ENCODE measurements around the gene AP1M2.

AP1M2 gene

DNA sequence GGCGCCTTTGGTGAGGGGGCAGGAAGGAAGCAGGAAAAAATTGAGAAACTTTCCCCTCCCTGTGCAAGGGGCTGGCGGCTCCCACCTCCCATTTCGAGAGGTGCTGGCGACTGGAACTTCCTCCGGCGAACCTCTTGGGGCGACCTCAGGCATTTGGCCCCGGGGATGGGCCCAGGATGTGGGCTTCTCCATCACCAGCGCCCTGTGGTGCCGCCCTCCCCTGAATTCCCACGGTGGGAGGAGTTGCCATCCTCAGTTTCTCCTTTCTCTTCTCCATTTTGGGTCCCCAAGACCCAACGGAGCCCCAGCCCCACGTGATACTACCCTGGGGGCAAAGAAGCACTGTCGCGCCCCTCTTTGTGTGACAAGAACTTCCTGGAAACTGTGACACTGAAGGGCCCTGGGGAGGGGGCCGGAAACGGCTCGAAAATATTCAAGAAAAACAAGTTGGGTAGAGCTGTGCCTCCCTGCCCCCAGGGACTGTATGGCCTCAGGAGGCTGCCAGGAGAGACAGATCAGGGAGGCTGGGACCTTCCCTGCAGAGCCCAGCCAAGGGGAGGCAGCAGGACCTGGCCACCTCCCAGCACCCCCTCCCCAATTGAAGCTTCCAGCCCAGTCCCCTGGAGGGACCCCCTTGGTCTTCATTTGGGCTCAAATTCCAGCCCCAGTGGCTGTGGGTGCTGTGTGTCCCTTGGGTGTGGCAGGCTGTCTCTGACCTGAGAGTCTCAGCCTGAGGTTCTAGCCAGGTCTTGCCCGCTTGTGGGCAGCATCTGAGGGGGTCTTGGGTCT is 16.2 kb upstream of the AP1M2 start:
- ChIA-PET CTCF (interaction anchor here (0.8 to 1.5 kb wide), 2 partner anchors 22 to 23 kb away, joined by 3 to 7 read pairs; no protein-coding TSS in a partner anchor), POLR2A (interaction anchor here (0.6 to 1.3 kb wide), 2 partner anchors 22 to 223 kb away, joined by 3 to 7 read pairs; partner anchors contain the start of genes SLC44A2 and TYK2)
- H3K27ac ChIP-seq (ENCODE audit: extremely low read depth, low read depth, low read length), result no peak overlapping the region
- no peaks in the 10 kb centered on the region for H3K36me3 ChIP-seq (ENCODE audit: control insufficient read depth in 2 of 2, insufficient read depth in 1 of 2, low read length in 2 of 2)
- TF ChIP-seq GLIS1 (tag by site-specific recombination; IDR thresholded peaks at IDR 0.05), result 0 out of 2 replicates have a peak, but pooled peaks have one; percentile 9
- no peak for TF ChIP-seq ZNF157 (tag by site-specific recombination; IDR thresholded peaks at IDR 0.05)
- no peak for TF ChIP-seq ZNF585B (tag by site-specific recombination; IDR thresholded peaks at IDR 0.05)
- TF ChIP-seq GLIS2 (tag by site-specific recombination; IDR thresholded peaks at IDR 0.05), result peak; percentile 47
- TF ChIP-seq ZNF548 (tag by site-specific recombination; IDR thresholded peaks at IDR 0.05), result no peak
- TF ChIP-seq, protein P1, sequence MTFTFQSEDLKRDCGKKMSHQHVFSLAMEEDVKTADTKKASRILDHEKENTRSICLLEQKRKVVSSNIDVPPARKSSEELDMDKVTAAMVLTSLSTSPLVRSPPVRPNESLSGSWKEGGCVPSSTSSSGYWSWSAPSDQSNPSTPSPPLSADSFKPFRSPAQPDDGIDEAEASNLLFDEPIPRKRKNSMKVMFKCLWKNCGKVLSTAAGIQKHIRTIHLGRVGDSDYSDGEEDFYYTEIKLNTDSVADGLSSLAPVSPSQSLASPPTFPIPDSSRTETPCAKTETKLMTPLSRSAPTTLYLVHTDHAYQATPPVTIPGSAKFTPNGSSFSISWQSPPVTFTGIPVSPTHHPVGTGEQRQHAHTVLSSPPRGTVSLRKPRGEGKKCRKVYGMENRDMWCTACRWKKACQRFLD (tag by site-specific recombination; IDR thresholded peaks at IDR 0.05), result no peak
- no peak for TF ChIP-seq ZXDB (tag by site-specific recombination; IDR thresholded peaks at IDR 0.05)
- 0 out of 2 replicates have a peak, but pooled peaks have one; percentile 58 for TF ChIP-seq ZNF768 (tag by site-specific recombination; IDR thresholded peaks at IDR 0.05)
- TF ChIP-seq, protein P2, sequence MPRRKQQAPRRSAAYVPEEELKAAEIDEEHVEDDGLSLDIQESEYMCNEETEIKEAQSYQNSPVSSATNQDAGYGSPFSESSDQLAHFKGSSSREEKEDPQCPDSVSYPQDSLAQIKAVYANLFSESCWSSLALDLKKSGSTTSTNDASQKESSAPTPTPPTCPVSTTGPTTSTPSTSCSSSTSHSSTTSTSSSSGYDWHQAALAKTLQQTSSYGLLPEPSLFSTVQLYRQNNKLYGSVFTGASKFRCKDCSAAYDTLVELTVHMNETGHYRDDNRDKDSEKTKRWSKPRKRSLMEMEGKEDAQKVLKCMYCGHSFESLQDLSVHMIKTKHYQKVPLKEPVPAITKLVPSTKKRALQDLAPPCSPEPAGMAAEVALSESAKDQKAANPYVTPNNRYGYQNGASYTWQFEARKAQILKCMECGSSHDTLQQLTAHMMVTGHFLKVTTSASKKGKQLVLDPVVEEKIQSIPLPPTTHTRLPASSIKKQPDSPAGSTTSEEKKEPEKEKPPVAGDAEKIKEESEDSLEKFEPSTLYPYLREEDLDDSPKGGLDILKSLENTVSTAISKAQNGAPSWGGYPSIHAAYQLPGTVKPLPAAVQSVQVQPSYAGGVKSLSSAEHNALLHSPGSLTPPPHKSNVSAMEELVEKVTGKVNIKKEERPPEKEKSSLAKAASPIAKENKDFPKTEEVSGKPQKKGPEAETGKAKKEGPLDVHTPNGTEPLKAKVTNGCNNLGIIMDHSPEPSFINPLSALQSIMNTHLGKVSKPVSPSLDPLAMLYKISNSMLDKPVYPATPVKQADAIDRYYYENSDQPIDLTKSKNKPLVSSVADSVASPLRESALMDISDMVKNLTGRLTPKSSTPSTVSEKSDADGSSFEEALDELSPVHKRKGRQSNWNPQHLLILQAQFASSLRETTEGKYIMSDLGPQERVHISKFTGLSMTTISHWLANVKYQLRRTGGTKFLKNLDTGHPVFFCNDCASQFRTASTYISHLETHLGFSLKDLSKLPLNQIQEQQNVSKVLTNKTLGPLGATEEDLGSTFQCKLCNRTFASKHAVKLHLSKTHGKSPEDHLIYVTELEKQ (tag by site-specific recombination; IDR thresholded peaks at IDR 0.05; ENCODE audit: borderline replicate concordance), result no peak
- TF ChIP-seq ZIC2 (tag by site-specific recombination; IDR thresholded peaks at IDR 0.05), result peak; percentile 49; the same call in 1 of the 2 replicates
- TF ChIP-seq, protein P3, sequence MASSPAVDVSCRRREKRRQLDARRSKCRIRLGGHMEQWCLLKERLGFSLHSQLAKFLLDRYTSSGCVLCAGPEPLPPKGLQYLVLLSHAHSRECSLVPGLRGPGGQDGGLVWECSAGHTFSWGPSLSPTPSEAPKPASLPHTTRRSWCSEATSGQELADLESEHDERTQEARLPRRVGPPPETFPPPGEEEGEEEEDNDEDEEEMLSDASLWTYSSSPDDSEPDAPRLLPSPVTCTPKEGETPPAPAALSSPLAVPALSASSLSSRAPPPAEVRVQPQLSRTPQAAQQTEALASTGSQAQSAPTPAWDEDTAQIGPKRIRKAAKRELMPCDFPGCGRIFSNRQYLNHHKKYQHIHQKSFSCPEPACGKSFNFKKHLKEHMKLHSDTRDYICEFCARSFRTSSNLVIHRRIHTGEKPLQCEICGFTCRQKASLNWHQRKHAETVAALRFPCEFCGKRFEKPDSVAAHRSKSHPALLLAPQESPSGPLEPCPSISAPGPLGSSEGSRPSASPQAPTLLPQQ (tag by site-specific recombination; IDR thresholded peaks at IDR 0.05), result no peak
- H3K4me3 ChIP-seq (ENCODE audit: low read depth, low read length), result peak overlapping the region; percentile 71
- no peaks in the 10 kb centered on the region for H3K4me1 ChIP-seq (ENCODE audit: control insufficient read depth, insufficient read depth, low read length)
- no peaks in the 10 kb centered on the region for H3K9me3 ChIP-seq (ENCODE audit: control insufficient read depth, insufficient read depth, low read depth, low read length)

DNA sequence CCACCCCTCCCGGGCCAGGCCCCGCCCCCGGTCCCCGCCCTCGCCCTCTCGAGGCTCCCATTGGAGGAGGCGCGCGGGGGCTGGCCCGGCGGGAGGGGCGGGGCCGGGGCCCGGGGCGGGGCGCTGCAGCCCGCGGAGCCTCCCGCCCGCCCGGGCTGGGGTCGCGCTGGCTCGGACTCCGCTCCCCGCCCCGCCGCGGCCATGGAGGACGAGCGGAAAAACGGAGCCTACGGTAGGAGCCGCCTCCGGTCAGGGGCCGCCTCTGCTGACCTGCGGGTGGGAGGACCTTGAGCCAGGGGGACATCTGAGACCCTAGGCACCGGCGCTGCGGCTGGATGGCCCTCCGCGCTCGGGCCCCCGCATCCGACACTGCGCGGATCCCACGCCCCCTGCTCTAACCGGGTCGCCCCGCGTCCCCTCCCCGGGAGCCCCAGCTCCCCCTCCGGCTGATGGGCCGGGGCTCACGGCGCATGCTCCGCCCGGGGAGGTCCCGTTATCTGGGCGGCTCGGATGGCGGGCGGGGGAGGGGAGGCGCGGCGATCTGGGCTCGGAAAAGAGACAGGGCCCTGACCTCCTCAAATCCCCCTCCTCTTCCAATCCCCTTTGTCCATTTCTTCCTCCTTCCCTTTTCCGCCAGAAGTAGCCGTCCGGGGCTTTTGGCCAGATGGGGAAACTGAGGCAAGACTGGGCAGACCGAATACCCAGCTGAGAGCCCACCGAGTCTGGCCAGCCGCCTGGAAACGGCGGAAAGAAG is 15.4 kb upstream of the AP1M2 start:
- ChIA-PET CTCF (interaction anchor here (0.6 to 1.6 kb wide), 3 partner anchors 22 to 112 kb away, joined by 3 to 5 read pairs (median 3); no protein-coding TSS in a partner anchor), POLR2A (interaction anchor here (1.0 to 1.3 kb wide), 2 partner anchors 16 to 23 kb away, joined by 3 to 7 read pairs; partner anchors contain the start of gene SLC44A2)
- Histone ChIP-seq H3K4me1 (ENCODE audit: control insufficient read depth, insufficient read depth, low read length) (no peaks in the 10 kb centered on the region), H3K36me3 (ENCODE audit: control insufficient read depth in 2 of 2, insufficient read depth in 1 of 2, low read length in 2 of 2) (no peaks in the 10 kb centered on the region), H3K27ac (ENCODE audit: extremely low read depth, low read depth, low read length) (peak overlapping the region; percentile 44; the same call in 1 of the 2 replicates), H3K4me3 (ENCODE audit: low read depth, low read length) (peak overlapping the region; percentile 71), H3K9me3 (ENCODE audit: control insufficient read depth, insufficient read depth, low read depth, low read length) (no peaks in the 10 kb centered on the region)
- TF ChIP-seq ZNF169 (tag by site-specific recombination; IDR thresholded peaks at IDR 0.05), result no peak
- no peak for TF ChIP-seq ZNF146 (tag by site-specific recombination; IDR thresholded peaks at IDR 0.05)
- TF ChIP-seq ZNF416 (tag by site-specific recombination; IDR thresholded peaks at IDR 0.05), result no peak
- peak; percentile 73; the same call in 1 of the 2 replicates for TF ChIP-seq KLF8 (tag by site-specific recombination; IDR thresholded peaks at IDR 0.05)
- TF ChIP-seq, protein P4, sequence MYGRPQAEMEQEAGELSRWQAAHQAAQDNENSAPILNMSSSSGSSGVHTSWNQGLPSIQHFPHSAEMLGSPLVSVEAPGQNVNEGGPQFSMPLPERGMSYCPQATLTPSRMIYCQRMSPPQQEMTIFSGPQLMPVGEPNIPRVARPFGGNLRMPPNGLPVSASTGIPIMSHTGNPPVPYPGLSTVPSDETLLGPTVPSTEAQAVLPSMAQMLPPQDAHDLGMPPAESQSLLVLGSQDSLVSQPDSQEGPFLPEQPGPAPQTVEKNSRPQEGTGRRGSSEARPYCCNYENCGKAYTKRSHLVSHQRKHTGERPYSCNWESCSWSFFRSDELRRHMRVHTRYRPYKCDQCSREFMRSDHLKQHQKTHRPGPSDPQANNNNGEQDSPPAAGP (tag by site-specific recombination; IDR thresholded peaks at IDR 0.05), result peak; percentile 71; the same call in 1 of the 2 replicates
- TF ChIP-seq, protein P5, sequence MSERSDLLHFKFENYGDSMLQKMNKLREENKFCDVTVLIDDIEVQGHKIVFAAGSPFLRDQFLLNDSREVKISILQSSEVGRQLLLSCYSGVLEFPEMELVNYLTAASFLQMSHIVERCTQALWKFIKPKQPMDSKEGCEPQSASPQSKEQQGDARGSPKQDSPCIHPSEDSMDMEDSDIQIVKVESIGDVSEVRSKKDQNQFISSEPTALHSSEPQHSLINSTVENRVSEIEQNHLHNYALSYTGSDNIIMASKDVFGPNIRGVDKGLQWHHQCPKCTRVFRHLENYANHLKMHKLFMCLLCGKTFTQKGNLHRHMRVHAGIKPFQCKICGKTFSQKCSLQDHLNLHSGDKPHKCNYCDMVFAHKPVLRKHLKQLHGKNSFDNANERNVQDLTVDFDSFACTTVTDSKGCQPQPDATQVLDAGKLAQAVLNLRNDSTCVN (tag by site-specific recombination; optimal IDR thresholded peaks at IDR 0.05), result peak; percentile 69
- no peak for TF ChIP-seq ZNF324 (tag by site-specific recombination; IDR thresholded peaks at IDR 0.05)
- TF ChIP-seq ZBTB48 (tag by site-specific recombination; IDR thresholded peaks at IDR 0.05), result peak; percentile 52; the same call in 1 of the 2 replicates
- TF ChIP-seq GFI1B (tag by site-specific recombination; IDR thresholded peaks at IDR 0.05), result no peak
- TF ChIP-seq KLF9 (tag by site-specific recombination; IDR thresholded peaks at IDR 0.05; ENCODE audit: low read depth), result peak; percentile 25; the same call in 1 of the 2 replicates
- peak; percentile 53; the same call in 1 of the 2 replicates for TF ChIP-seq ZBTB20 (tag by site-specific recombination; IDR thresholded peaks at IDR 0.05)
- TF ChIP-seq ZNF561 (tag by site-specific recombination; IDR thresholded peaks at IDR 0.05; ENCODE audit: borderline replicate concordance), result 0 out of 2 replicates have a peak, but pooled peaks have one; percentile 13
- TF ChIP-seq ZNF2 (tag by site-specific recombination; IDR thresholded peaks at IDR 0.05), result 0 out of 2 replicates have a peak, but pooled peaks have one; percentile 19
